SK-N-SH (cell line): ENCODE measurements around the gene FGF8. TPM values are rescaled to one million over a fixed set of nuclear protein-coding genes. Genes with fewer than 3 reads are reported as not detected.

Experiments used
- CTCF ChIA-PET: fragments of 300-600, 350-600 bp; formaldehyde crosslinking; extraction: SDS; loops from one replicate; lab custom pipeline; 2021; lab: Yijun Ruan, JAX
- POLR2A ChIA-PET: fragments of 350-600 bp; sonication (Branson Sonifier 250); formaldehyde crosslinking; extraction: SDS; loops from one replicate; lab custom pipeline; 2020; ENCODE audit warnings: antibody characterized with exemption, inconsistent platforms; lab: Yijun Ruan, JAX
- DNase-seq: peaks from one replicate; pipeline ENCODE4 v3.0.0; 2012
- H2AFZ ChIP-seq: fragments of 200-600 bp; sonication (generic); 2 replicates; pipeline ENCODE4 v1.8.1; 2016; ENCODE audit warnings: antibody characterized with exemption, mild to moderate bottlenecking, low read depth
- H3F3A ChIP-seq: fragments of 200-600 bp; sonication (generic); replicated peaks from 2 replicates; pipeline ENCODE3; 2016; ENCODE audit warnings: antibody characterized with exemption, mild to moderate bottlenecking; ENCODE audit not compliant: insufficient read depth
- H3K27ac ChIP-seq, 2 experiments: fragments of 200-500 bp in 1 of 2; fragments of 200-600 bp in 1 of 2; sonication (Bioruptor generic) in 1 of 2; sonication (generic), shearing (Covaris generic) in 1 of 2; 2 replicates each; pipeline versions ENCODE4 v1.5.1 to v1.6.1; 2014 to 2016; ENCODE audit warnings: low read depth in 2 of 2, inconsistent platforms in 1 of 2, low read length in 1 of 2, mild to moderate bottlenecking in 1 of 2, mixed read lengths in 1 of 2
- H3K27me3 ChIP-seq: fragments of 200-600 bp; sonication (generic), shearing (Covaris generic); 2 replicates; pipeline ENCODE4 v1.6.1; 2016; ENCODE audit warnings: mixed run types; ENCODE audit not compliant: insufficient read depth
- H3K36me3 ChIP-seq, 2 experiments: fragments of 200-500 bp in 1 of 2; fragments of 200-600 bp in 1 of 2; sonication (Bioruptor generic) in 1 of 2; sonication (generic) in 1 of 2; replicated peaks in 1 of 2; 2 replicates each; pipeline versions ENCODE3 to v1.5.1; 2014 to 2016; ENCODE audit warnings: low read length in 1 of 2, mild to moderate bottlenecking in 1 of 2; ENCODE audit not compliant: insufficient read depth in 2 of 2, control insufficient read depth in 1 of 2
- H3K4me1 ChIP-seq, 2 experiments: fragments of 200-500 bp in 1 of 2; fragments of 200-600 bp in 1 of 2; sonication (Bioruptor generic) in 1 of 2; sonication (generic), shearing (Covaris generic) in 1 of 2; 2 replicates each; pipeline versions ENCODE4 v1.5.1 to v1.6.1; 2014 to 2016; ENCODE audit warnings: low read depth in 1 of 2, low read length in 1 of 2, mixed run types in 1 of 2; ENCODE audit not compliant: insufficient read depth in 2 of 2, control insufficient read depth in 1 of 2
- H3K4me2 ChIP-seq: fragments of 200-600 bp; sonication (generic), shearing (Covaris generic); 2 replicates; pipeline ENCODE4 v1.6.1; 2017; ENCODE audit warnings: mixed run types
- H3K4me3 ChIP-seq, 2 experiments: fragments of 200-500 bp in 1 of 2; fragments of 200-600 bp in 1 of 2; sonication (Bioruptor generic) in 1 of 2; sonication (generic), shearing (Covaris generic) in 1 of 2; 2 replicates each; pipeline versions ENCODE4 v1.5.1 to v1.8.1; 2014 to 2016; ENCODE audit warnings: low read depth in 2 of 2, inconsistent platforms in 1 of 2, low read length in 1 of 2, mild to moderate bottlenecking in 1 of 2, mixed read lengths in 1 of 2, moderate library complexity in 1 of 2
- H3K79me2 ChIP-seq: fragments of 200-600 bp; sonication (generic); 2 replicates; pipeline ENCODE4 v1.8.1; 2017; ENCODE audit warnings: mild to moderate bottlenecking; ENCODE audit not compliant: insufficient read depth
- H3K9ac ChIP-seq: fragments of 200-600 bp; sonication (generic); 2 replicates; pipeline ENCODE4 v1.6.1; 2017; ENCODE audit warnings: mixed run types
- H3K9me2 ChIP-seq: fragments of 200-600 bp; sonication (generic); 2 replicates; pipeline ENCODE4 v1.6.1; 2017; ENCODE audit warnings: mixed run types
- H3K9me3 ChIP-seq: fragments of 200-600 bp; sonication (generic); 2 replicates; pipeline ENCODE4 v1.6.1; 2017; ENCODE audit warnings: mixed run types, mild to moderate bottlenecking, moderate library complexity
- H4K20me1 ChIP-seq: fragments of 200-600 bp; sonication (generic); 2 replicates; pipeline ENCODE4 v1.6.1; 2017; ENCODE audit warnings: mild to moderate bottlenecking, mixed run types; ENCODE audit not compliant: insufficient read depth
- CHD2 ChIP-seq: fragments of 150-350 bp; IDR thresholded peaks from 2 replicates; pipeline ENCODE4 v1.6.1; 2018; ENCODE audit warnings: low read length; ENCODE audit not compliant: partially characterized antibody
- ELF1 ChIP-seq: IDR thresholded peaks from 2 replicates; pipeline ENCODE4 v1.4.0; 2012
- EP300 ChIP-seq, 2 experiments: IDR thresholded peaks; 2 replicates each; pipeline versions ENCODE4 v1.4.0 to v1.6.1; 2012; ENCODE audit warnings: borderline replicate concordance in 1 of 2, low read depth in 1 of 2, low read length in 1 of 2
- EZH2phosphoT487 ChIP-seq: fragments of 200-600 bp; sonication (generic); IDR thresholded peaks from 2 replicates; pipeline ENCODE4 v1.6.1; 2017; ENCODE audit warnings: low read depth, mixed run types, mild to moderate bottlenecking, antibody characterized with exemption, moderate library complexity, borderline replicate concordance
- FOSL2 ChIP-seq: IDR thresholded peaks from 2 replicates; pipeline ENCODE4 v1.4.0; 2012; ENCODE audit warnings: low read depth, mild to moderate bottlenecking, moderate library complexity, borderline replicate concordance
- FOXJ3 ChIP-seq: sonication (generic); formaldehyde crosslinking; IDR thresholded peaks from 2 replicates; pipeline ENCODE4 v1.5.1; 2020; ENCODE audit warnings: mild to moderate bottlenecking, missing genetic modification reagents
- FOXM1 ChIP-seq: IDR thresholded peaks from 2 replicates; pipeline ENCODE4 v1.4.0; 2012; ENCODE audit warnings: low read depth, mild to moderate bottlenecking
- GABPA ChIP-seq: IDR thresholded peaks from 2 replicates; pipeline ENCODE4 v1.4.0; 2012; ENCODE audit warnings: low read depth, mild to moderate bottlenecking
- GATA2 ChIP-seq: sonication (generic); formaldehyde crosslinking; IDR thresholded peaks from 2 replicates; pipeline ENCODE4 v1.5.0; 2020; ENCODE audit warnings: mild to moderate bottlenecking, missing genetic modification reagents
- MEF2A ChIP-seq: IDR thresholded peaks from 2 replicates; pipeline ENCODE4 v1.4.0; 2012; ENCODE audit warnings: low read depth, borderline replicate concordance
- MXI1 ChIP-seq: IDR thresholded peaks from 2 replicates; pipeline ENCODE4 v1.6.1; 2012; ENCODE audit warnings: mild to moderate bottlenecking, low read depth, low read length, improper control_type of control experiment
- NFIC ChIP-seq: IDR thresholded peaks from 2 replicates; pipeline ENCODE4 v1.4.0; 2012; ENCODE audit warnings: borderline replicate concordance
- NRF1 ChIP-seq: IDR thresholded peaks from 2 replicates; pipeline ENCODE4 v1.6.1; 2012; ENCODE audit warnings: low read depth, mild to moderate bottlenecking, low read length
- POLR2AphosphoS5 ChIP-seq: IDR thresholded peaks from 2 replicates; pipeline ENCODE4 v1.6.1; 2012; ENCODE audit warnings: low read depth, low read length
- RCOR1 ChIP-seq: fragments of 150-350 bp; IDR thresholded peaks from 2 replicates; pipeline ENCODE4 v1.6.1; 2017; ENCODE audit warnings: antibody characterized with exemption, low read length
- RXRA ChIP-seq: IDR thresholded peaks from 2 replicates; pipeline ENCODE4 v1.4.0; 2012; ENCODE audit warnings: low read depth, mild to moderate bottlenecking, borderline replicate concordance
- SMC3 ChIP-seq: IDR thresholded peaks from 2 replicates; pipeline ENCODE4 v1.6.1; 2012; ENCODE audit warnings: low read depth, low read length, improper control_type of control experiment
- TAF1 ChIP-seq: IDR thresholded peaks from 2 replicates; pipeline ENCODE4 v1.6.1; 2012; ENCODE audit warnings: low read depth, mild to moderate bottlenecking, low read length, moderate library complexity, borderline replicate concordance
- TCF12 ChIP-seq: IDR thresholded peaks from 2 replicates; pipeline ENCODE4 v1.4.0; 2012
- TEAD4 ChIP-seq: IDR thresholded peaks from 2 replicates; pipeline ENCODE4 v1.4.0; 2012; ENCODE audit warnings: mild to moderate bottlenecking, borderline replicate concordance; ENCODE audit not compliant: insufficient read depth
- YY1 ChIP-seq: IDR thresholded peaks from 2 replicates; pipeline ENCODE4 v1.4.0; 2012; ENCODE audit warnings: low read depth, mild to moderate bottlenecking
- WGBS: methylation state at CpG from one replicate; pipeline ENCODE4 v1.1.6; 2017; ENCODE audit warnings: low lambda C conversion rate; 5-methylcytosine and 5-hydroxymethylcytosine counted together
- polyA plus RNA-seq, 3 experiments: library from polyadenylated mRNA; depleted of rRNA; stranded (reverse); fragments of >200 nt; gene quantifications; 2 replicates each; pipeline ENCODE4 v1.2.3, GENCODE V29; 2012
- TF ChIP-seq, protein P1 (sequence below): IDR thresholded peaks from 2 replicates; pipeline ENCODE4 v1.4.0; 2012; ENCODE audit warnings: low read depth
- TF ChIP-seq, protein P2 (sequence below): IDR thresholded peaks from 2 replicates; pipeline ENCODE4 v1.4.0; 2012; ENCODE audit warnings: low read depth, borderline replicate concordance
- TF ChIP-seq, protein P3 (sequence below): fragments of 200-600 bp; sonication (generic); IDR thresholded peaks from 2 replicates; pipeline ENCODE4 v1.6.1; 2017; ENCODE audit warnings: antibody characterized with exemption, mild to moderate bottlenecking, moderate library complexity
- TF ChIP-seq, protein P4 (sequence below): IDR thresholded peaks from 2 replicates; pipeline ENCODE4; 2012
- TF ChIP-seq, protein P5 (sequence below): IDR thresholded peaks from 2 replicates; pipeline ENCODE4 v1.6.1; 2012; ENCODE audit warnings: mild to moderate bottlenecking, low read depth, low read length, moderate library complexity

The FGF8 gene
- polyA plus RNA-seq, 1 of the 3 experiments (the other 2 are of a cell fraction) = not detected

DNA sequence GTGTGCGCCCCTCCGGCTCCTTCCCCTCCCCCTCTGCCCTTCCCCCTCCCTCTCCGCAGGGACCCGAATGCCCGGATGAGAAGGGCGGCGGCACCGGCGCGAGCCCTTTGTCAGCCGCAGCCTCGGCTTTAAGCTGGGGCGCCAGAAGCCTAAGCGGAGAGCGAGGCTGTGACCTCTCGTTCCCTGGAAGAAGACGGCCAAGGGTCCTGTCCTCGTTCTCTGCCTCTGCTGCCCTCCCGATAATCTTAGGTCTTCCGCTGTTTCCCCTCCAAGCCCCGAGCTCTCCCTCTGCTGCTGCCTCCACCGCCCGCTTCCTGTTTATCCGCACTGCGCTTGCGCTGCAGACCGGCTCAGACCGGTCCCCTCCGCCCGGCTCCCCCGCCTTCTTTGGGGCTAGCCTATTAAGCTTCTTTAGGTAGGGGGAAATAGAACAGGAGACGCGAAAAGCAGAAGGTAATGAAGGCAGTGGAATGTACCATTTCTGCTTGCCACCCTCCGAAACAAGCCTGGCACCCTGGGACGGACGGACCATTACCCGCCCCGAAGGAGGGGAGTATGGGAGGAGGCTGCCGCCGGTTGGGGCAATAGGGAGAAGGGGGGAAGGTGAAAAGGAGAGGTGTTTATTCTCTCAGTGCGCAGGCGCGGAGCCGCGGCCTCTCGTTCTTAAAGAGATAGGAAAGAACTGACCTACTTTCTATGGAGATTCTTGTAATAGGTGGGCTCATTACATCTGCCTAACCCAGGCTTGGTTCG, 42.4 kb upstream of the FGF8 start, which contains the start of gene OGA:
Gene OGA (minus strand): TSS at position 326 of the 753 bp plus-strand sequence. CDS start 422 bp downstream, outside the sequence.
- CTCF ChIA-PET = interaction anchor here (0.8 to 3.5 kb wide), 12 partner anchors 12 to 604 kb away, joined by 3 to 14 read pairs (median 4); partner anchors contain the start of gene KCNIP2
- peak; percentile 98 for TF ChIP-seq POLR2AphosphoS5
- TF ChIP-seq MXI1 = peak; percentile 41
- peak; percentile 89 for TF ChIP-seq ELF1
- TF ChIP-seq, protein P1, sequence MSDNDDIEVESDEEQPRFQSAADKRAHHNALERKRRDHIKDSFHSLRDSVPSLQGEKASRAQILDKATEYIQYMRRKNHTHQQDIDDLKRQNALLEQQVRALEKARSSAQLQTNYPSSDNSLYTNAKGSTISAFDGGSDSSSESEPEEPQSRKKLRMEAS = 0 out of 2 replicates have a peak, but pooled peaks have one; percentile 70
- TF ChIP-seq FOXJ3 (CRISPR knock-in tag) = peak; percentile 55; the same call in 1 of the 2 replicates
- TF ChIP-seq, protein P2, sequence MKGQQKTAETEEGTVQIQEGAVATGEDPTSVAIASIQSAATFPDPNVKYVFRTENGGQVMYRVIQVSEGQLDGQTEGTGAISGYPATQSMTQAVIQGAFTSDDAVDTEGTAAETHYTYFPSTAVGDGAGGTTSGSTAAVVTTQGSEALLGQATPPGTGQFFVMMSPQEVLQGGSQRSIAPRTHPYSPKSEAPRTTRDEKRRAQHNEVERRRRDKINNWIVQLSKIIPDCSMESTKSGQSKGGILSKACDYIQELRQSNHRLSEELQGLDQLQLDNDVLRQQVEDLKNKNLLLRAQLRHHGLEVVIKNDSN = no peak
- no peak for TF ChIP-seq FOXM1
- TF ChIP-seq TCF12 = peak; percentile 24; the same call in 1 of the 2 replicates
- peak; percentile 82 for TF ChIP-seq NRF1
- no peak for TF ChIP-seq FOSL2
- peak; percentile 92 for TF ChIP-seq CHD2
- TF ChIP-seq, protein P3, sequence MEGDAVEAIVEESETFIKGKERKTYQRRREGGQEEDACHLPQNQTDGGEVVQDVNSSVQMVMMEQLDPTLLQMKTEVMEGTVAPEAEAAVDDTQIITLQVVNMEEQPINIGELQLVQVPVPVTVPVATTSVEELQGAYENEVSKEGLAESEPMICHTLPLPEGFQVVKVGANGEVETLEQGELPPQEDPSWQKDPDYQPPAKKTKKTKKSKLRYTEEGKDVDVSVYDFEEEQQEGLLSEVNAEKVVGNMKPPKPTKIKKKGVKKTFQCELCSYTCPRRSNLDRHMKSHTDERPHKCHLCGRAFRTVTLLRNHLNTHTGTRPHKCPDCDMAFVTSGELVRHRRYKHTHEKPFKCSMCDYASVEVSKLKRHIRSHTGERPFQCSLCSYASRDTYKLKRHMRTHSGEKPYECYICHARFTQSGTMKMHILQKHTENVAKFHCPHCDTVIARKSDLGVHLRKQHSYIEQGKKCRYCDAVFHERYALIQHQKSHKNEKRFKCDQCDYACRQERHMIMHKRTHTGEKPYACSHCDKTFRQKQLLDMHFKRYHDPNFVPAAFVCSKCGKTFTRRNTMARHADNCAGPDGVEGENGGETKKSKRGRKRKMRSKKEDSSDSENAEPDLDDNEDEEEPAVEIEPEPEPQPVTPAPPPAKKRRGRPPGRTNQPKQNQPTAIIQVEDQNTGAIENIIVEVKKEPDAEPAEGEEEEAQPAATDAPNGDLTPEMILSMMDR = no peak
- no peak for TF ChIP-seq RXRA
- no peak; the same call in 1 of the 2 replicates for TF ChIP-seq NFIC
- peak; percentile 100 for TF ChIP-seq TAF1
- 0 out of 2 replicates have a peak, but pooled peaks have one; percentile 20 for TF ChIP-seq YY1
- no peak for TF ChIP-seq MEF2A
- TF ChIP-seq EP300 (IDR thresholded peaks at IDR 0.05; ENCODE audit: borderline replicate concordance in 1 of 2, low read depth in 1 of 2, low read length in 1 of 2) = peak in 1 of 2 experiments; percentile 53; a peak in 1 of 4 replicates
- TF ChIP-seq, protein P4, sequence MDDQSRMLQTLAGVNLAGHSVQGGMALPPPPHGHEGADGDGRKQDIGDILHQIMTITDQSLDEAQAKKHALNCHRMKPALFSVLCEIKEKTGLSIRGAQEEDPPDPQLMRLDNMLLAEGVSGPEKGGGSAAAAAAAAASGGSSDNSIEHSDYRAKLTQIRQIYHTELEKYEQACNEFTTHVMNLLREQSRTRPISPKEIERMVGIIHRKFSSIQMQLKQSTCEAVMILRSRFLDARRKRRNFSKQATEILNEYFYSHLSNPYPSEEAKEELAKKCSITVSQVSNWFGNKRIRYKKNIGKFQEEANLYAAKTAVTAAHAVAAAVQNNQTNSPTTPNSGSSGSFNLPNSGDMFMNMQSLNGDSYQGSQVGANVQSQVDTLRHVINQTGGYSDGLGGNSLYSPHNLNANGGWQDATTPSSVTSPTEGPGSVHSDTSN = peak; percentile 42; the same call in 1 of the 2 replicates
- no peak for TF ChIP-seq SMC3
- no peak for TF ChIP-seq TEAD4
- TF ChIP-seq GABPA = peak; percentile 40
- TF ChIP-seq, protein P5, sequence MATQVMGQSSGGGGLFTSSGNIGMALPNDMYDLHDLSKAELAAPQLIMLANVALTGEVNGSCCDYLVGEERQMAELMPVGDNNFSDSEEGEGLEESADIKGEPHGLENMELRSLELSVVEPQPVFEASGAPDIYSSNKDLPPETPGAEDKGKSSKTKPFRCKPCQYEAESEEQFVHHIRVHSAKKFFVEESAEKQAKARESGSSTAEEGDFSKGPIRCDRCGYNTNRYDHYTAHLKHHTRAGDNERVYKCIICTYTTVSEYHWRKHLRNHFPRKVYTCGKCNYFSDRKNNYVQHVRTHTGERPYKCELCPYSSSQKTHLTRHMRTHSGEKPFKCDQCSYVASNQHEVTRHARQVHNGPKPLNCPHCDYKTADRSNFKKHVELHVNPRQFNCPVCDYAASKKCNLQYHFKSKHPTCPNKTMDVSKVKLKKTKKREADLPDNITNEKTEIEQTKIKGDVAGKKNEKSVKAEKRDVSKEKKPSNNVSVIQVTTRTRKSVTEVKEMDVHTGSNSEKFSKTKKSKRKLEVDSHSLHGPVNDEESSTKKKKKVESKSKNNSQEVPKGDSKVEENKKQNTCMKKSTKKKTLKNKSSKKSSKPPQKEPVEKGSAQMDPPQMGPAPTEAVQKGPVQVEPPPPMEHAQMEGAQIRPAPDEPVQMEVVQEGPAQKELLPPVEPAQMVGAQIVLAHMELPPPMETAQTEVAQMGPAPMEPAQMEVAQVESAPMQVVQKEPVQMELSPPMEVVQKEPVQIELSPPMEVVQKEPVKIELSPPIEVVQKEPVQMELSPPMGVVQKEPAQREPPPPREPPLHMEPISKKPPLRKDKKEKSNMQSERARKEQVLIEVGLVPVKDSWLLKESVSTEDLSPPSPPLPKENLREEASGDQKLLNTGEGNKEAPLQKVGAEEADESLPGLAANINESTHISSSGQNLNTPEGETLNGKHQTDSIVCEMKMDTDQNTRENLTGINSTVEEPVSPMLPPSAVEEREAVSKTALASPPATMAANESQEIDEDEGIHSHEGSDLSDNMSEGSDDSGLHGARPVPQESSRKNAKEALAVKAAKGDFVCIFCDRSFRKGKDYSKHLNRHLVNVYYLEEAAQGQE = peak; percentile 81; the same call in 1 of the 2 replicates
- TF ChIP-seq EZH2phosphoT487 = no peak
- 0 out of 2 replicates have a peak, but pooled peaks have one; percentile 39 for TF ChIP-seq RCOR1
- TF ChIP-seq GATA2 (CRISPR knock-in tag) = no peak

More for the DNA sequence above, 42.4 kb upstream of the FGF8 start, which contains the start of gene OGA:
- Histone ChIP-seq H3K4me2 (peak within 1 kb of the TSS; percentile 92), H3F3A (peaks cover 7% of the 10 kb centered on the region), H3K27ac (peak within 1 kb of the TSS; percentile 81 to 97), H3K27me3 (no peaks in the 10 kb centered on the region), H2AFZ (peak within 1 kb of the TSS; percentile 70), H3K9ac (peak within 1 kb of the TSS; percentile 94), H4K20me1 (peaks cover 47% of the 10 kb centered on the region), H3K9me3 (no peaks in the 10 kb centered on the region), H3K4me1 (peaks cover 6 to 21% of the 10 kb centered on the region in 2 experiments; a peak in 3 of 4 replicates), H3K4me3 (peak within 1 kb of the TSS; percentile 88 to 96), H3K9me2 (no peaks in the 10 kb centered on the region), H3K79me2 (peaks cover 50% of the 10 kb centered on the region), H3K36me3 (peaks cover 2 to 15% of the 10 kb centered on the region in 2 experiments)
- POLR2A ChIA-PET = interaction anchor here (0.8 to 1.6 kb wide), 9 partner anchors 9 to 526 kb away, joined by 3 to 10 read pairs (median 4); no protein-coding TSS in a partner anchor
- WGBS = 1% methylated on average over 37 of the region's 47 CpGs
- peak; percentile 96 for DNase-seq
